COLO829 (cell line): ENCODE measurements around the gene CDCP2.
"Not testable (repeated sequence)": the region's sequence is repeated elsewhere in the genome, so short reads cannot be mapped to it uniquely, and the experiment has no call there.

Experiments used
- DNase-seq: peaks from one replicate; pipeline ENCODE4 v3.0.0; 2012; ENCODE audit warnings: low spot score

Gene CDCP2

DNA sequence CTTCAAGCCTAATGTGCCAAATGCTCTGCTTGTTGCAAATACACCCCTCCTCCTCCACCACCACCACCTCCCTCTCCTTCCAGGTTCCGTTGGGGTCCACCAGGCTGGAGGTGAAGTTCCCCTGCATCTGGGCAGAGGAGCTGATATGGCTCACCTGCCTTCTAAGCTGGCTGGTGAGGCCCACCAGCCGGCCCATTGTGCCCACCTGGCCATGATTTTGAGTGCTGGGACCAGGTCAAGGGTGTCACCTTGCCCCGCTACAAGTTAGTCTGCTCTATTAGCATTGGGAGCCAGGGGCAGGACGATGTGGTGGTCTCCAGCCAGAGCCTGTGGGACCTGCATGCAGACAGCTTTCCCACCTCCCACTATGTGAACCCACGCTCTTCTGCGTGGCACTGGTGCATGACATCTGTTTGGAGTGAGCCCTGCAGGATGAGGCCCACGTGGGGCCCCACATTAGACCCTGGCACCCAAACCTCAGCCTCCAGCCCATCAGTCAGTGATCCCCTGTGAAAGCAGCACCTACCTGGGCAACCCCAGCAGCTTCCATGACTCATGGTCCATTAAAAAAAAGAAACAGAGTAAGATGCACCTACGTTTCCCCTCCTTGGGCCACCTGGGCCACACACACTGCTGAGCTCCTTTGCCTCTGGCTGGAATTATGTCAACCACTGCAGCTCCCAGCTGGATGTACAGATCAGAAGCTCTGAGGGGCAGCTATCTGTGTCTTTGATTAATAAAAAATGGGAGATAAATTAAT, 15.6 kb upstream of the CDCP2 start:
- DNase-seq: no peak

GRCh38 chr1:54167422-54168139, 14.8 kb upstream of the CDCP2 start:
- DNase-seq: no peak

- DNase-seq: not testable (repeated sequence)
Observed at GRCh38 chr1:54166357-54166756, 13.6 kb upstream of the CDCP2 start.

GRCh38 chr1:54165146-54165545, 12.3 kb upstream of the CDCP2 start:
- DNase-seq: no peak

DNA sequence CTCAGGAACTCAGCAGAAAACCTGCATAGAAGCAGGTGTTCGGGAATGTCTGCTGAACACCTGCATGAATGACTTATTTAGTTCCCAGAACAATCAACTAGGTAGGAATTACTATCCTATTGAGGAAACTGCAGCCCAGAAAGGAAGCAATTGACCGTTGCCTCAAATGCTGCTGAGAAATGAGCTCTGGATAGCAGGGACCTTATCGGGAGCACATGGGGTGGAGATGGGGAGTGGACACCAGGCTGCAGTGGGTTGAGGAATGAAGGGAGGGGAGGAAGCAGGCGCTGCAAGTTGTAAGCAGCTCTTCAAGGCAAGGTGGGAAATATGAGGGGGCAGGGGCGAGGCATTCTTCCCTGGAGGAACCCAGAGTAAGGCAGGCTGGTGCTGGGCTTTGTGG, 10.8 kb upstream of the CDCP2 start:
- no peak for DNase-seq

DNA sequence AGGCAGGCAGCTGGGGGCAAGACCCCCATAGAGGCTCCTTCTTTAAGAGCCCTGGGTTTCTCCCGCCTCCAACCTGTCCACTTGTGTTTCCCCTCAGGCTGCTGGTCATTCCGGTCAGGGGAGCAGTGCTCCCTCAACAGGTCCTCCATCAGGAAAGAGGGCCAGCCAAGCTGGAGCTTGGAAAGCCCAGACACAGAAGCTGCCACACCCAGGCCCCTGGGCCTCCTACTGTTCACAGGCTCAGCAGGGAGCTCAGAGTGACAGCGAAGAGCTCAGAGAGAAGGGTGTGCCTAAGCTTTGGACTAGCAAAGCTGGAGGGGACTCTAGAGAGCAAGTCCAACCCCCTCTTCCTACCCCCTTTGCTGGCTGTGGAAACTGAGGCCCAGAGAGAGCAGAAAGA, 10.3 kb upstream of the CDCP2 start:
- DNase-seq: no peak

DNA sequence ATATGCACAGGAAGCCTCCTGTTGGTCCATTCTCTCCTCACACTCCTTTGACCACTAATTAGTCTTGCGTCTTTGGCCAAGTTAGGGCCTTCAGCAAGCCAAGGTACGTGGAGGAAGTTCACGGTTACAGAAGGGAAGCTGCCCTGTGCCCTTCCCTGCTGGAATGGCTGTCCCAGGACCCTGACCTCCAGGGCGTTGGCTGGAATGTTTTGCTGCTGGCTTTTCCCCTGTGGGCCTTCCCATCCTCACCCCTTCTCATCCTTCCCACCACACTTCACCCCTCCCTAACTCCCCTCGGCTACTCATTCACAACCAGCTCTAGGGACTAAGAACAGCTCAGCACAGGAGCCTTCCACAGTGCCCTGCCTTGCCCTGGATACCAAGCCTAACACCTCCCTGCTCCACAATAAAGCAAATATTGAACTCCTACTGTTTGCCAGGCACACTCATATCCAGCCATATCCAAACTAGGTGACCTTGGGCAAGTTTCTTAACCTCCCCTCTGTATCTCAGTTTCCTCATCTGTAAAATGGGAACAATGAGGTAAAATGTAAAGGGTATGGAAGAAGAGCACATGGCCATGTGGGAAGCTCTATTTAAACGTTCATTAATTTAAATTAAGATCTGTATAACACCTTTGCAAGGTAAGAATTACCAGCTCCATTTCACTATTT, 8.8 kb upstream of the CDCP2 start:
- no peak for DNase-seq

DNA sequence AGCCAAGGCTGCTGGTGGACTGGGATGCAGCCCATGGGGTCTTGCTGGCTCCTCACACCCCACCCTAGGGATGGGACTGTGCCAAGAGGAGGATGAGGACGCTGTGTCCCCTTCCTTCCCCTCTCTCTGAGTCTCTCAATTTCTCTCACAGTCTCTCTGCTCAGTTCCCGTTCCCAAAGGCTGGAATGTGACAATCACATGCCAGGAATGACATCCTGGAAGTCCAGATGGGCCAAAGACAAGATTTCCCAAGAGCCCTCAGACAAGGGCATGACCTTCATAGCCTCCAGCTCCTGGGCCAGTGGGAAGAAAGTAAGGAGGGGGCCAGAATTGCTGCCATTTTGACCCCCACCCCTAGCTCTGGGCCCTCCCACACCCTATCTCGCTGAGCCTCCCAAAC, 7.6 kb upstream of the CDCP2 start:
- no peak for DNase-seq

DNA sequence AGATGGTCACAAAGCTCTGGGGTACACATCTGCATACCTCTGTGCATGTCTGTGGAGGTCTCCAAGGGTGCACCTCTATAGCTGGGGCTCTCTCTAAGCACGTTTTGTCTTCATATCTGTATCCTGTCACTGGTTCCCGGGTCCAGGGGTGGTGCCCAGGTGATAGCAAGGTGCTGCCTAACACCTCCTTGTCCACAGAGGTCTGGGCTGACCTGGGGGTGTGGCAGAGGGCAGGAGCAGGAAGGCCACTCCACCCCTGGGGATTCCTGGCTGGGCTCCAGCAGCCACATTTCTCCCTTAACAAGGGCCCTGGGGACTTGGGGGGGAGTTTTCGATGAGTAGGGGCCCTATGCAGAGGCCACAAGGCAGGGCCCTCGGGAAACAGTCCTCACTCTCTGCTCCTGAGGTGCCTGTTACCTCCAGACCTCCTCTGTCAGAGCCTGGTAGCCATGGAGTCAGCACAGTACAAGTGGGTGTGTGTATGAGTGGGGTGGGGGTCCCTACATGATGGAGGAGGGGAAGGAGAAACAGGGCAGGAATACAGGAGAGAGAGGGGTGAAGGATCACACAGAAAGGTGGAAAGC, 7.0 kb upstream of the CDCP2 start:
- no peak for DNase-seq

- peak; percentile 13 for DNase-seq
Observed at GRCh38 chr1:54158071-54158470, 5.3 kb upstream of the CDCP2 start.

GRCh38 chr1:54157401-54157800, 4.6 kb upstream of the CDCP2 start:
- DNase-seq: no peak

DNA sequence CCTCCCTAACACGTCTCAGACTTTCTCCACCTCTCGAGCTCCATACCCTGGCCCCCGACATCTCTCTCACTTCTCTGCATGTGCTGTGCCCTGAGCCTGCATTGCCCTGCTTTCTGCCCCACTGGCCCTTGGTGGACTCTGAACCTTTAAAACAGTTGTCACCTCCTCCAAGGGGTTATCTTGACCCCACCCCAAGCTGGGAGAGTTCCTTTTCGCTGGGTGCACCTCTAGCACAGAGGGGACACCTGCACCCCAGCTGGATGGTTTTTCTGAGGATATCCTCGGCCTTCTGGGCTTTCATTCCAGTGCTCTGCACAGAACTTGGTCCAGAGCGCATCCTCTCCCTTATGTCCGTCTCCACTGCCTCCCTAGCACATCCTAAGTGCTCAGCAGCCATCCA, 4.2 kb upstream of the CDCP2 start:
- DNase-seq: no peak

- no peak for DNase-seq
Observed at GRCh38 chr1:54156201-54156600, 3.4 kb upstream of the CDCP2 start.

- no peak for DNase-seq
Observed at GRCh38 chr1:54153535-54154439, 987 bp upstream of the CDCP2 start.

GRCh38 chr1:54151013-54151412, 1.8 kb downstream of the CDCP2 start:
- no peak for DNase-seq

DNA sequence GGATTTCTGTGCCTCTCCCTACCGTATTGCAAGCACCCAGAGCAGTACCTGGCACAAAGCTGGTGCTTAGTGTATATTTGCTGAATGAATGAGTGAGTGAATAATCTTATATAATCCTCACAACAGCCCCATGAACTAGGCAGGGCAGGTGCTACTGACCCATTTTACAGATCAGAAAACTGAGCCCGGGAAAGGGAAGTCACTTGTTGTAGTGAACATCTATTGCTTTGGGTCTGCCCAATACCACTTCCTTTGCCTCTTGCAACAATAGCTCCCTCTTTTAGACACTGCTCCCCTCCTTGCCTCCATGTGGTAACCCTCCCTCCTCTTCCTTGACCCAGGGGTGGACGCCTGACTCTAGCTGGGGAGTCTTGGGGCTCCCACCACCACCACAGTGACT, 3.1 kb downstream of the CDCP2 start:
- no peak for DNase-seq

GRCh38 chr1:54144366-54144765, 8.4 kb downstream of the CDCP2 start:
- no peak for DNase-seq

DNA sequence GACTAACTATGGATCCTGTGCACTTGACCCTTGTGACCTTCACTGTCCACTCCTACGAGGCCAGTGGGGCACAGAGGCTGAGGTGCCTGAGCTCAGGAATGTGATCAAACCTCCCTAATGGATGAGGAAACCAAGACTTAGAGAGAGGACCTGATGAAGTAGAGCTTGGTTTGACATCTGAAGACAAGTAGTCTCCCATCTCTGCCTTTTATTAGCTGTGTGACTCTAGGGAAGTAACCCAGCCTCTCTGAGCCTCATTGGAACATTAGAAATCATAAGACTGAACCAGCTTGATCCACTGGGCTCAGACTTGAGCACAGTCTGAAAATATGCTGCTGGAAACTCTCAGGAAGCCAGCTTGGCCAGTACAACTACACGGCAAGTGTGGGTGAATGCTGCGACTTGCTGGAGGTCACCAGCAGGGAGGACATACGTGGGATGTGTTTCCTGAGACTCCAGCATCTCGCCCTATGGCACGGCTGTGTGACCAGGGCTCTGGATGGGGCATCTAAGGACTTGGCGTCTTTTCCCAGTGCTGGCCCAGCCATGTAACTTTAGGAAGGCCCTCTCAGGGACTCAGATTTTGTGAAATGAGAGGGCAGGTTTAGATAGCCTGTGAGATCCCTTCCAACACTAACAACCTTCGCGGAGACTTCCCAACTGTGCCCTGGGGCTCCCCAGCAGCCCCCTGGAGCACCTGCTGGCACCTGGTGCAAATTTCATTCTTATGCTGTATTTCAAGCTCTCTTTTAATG, 10.5 kb downstream of the CDCP2 start:
- DNase-seq: no peak

DNA sequence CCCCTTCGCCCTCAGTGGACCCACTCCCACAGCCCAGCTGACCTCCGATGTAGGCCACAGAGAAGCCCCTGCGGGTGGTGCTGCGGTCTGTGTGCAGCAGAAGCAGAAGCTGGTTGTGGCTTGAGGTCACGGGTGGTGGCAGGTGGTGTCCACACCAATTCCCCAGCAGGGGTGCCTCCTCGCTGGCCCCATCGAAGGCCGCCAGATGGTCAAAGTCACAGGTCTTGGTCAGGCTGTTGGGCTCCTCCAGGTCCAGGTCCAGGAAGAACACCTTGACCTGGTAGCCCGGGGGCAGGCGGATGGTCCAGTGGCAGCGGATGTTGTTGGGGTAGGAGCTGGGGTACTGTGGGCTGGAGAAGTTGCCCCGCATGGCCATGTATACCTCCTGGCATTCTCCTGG, 13.1 kb downstream of the CDCP2 start:
- no peak for DNase-seq

GRCh38 chr1:54138994-54139393, 13.8 kb downstream of the CDCP2 start:
- no peak for DNase-seq

- DNase-seq: no peak
Observed at GRCh38 chr1:54137534-54138061, 15.2 kb downstream of the CDCP2 start.
